ENCODE data around the gene EDEM3.

- no peak for TF ChIP-seq SP2 (IDR thresholded peaks at IDR 0.05; ENCODE audit: low read length)
- TF ChIP-seq CTCF (IDR thresholded peaks at IDR 0.05; ENCODE audit: control extremely low read depth in 1 of 3, insufficient read depth in 1 of 3, low read depth in 1 of 3, low read length in 3 of 3) = no peak
- no peak for TF ChIP-seq EZH2 (IDR thresholded peaks at IDR 0.05; ENCODE audit: low read depth, low read length, severe bottlenecking)
- TF ChIP-seq RNF2 (IDR thresholded peaks at IDR 0.05; ENCODE audit: borderline replicate concordance, low read depth, low read length, missing control alignments, poor library complexity, severe bottlenecking) = no peak
- TF ChIP-seq POLR2A (IDR thresholded peaks at IDR 0.05; ENCODE audit: control extremely low read depth in 1 of 2, low read depth in 2 of 2, low read length in 2 of 2) = no peak
- no peak for TF ChIP-seq CHD2 (IDR thresholded peaks at IDR 0.05; ENCODE audit: low read length)
- no peak for TF ChIP-seq EP300 (IDR thresholded peaks at IDR 0.05; ENCODE audit: borderline replicate concordance in 1 of 2, low read depth in 2 of 2, low read length in 2 of 2)
- TF ChIP-seq YY1 (IDR thresholded peaks at IDR 0.05; ENCODE audit: low read depth, low read length) = no peak
- TF ChIP-seq CEBPB (IDR thresholded peaks at IDR 0.05; ENCODE audit: low read depth, low read length) = no peak
Measured at GRCh38 chr1:184724843-184725242, 29.8 kb downstream of the EDEM3 start.

Measured in H1 (cell line).